ENCODE results near the gene CPT1A.

- peak in 2 of 3 donors; percentile 9 to 26 for TF ChIP-seq CTCF (IDR thresholded peaks at IDR 0.05)
- TF ChIP-seq POLR2A (IDR thresholded peaks at IDR 0.05) = no peak
Measured at GRCh38 chr11:68832476-68833181, 9.1 kb downstream of the CPT1A start.
